HG03432 (cell line): Measurements from ENCODE around the gene UBE2J2.

Experiments
- ATAC-seq: cut with Tn5 transposase; IDR thresholded peaks from one replicate; pipeline ENCODE4 v1.9.1; 2021; ENCODE audit warnings: mild to moderate bottlenecking, moderate library complexity; ENCODE audit not compliant: unreplicated experiment

Gene UBE2J2

DNA sequence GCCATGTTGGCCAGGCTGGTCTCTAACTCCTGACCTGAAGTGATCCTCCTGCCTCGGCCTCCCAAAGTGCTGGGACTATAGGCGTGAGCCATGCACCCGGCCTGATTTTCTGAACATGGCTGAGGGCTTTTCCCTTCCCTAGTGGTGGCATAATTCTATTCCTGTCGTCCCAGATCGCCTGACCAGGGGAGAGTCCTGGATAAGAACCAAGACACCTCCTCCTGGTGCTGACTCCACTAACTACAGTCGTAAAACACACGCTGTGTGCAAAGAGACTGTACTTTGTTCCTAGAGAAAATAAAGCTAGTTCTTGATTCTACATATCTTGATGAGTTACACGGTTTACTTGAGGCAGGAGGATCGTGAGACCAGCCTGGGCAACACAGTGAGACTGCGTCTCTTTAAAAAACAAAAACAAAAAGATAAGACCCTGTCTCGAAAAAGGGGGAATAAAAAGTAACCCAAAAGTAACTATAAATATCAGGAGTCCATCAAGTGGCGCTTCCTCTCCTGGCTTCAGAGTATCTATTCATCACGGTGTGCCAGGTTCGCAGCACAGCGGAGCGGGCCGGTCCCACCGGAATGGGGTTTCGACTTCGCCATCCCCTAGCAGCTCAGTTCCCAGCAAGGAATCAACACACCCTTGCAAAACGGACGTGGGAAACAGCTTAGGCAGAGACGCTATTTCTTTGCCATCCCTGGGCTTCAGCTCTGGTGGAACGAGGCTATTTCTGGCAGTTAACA is 42.8 kb downstream of the UBE2J2 start:
- ATAC-seq = no peak

- no peak for ATAC-seq
Measured at GRCh38 chr1:1229770-1230169, 43.9 kb downstream of the UBE2J2 start.

DNA sequence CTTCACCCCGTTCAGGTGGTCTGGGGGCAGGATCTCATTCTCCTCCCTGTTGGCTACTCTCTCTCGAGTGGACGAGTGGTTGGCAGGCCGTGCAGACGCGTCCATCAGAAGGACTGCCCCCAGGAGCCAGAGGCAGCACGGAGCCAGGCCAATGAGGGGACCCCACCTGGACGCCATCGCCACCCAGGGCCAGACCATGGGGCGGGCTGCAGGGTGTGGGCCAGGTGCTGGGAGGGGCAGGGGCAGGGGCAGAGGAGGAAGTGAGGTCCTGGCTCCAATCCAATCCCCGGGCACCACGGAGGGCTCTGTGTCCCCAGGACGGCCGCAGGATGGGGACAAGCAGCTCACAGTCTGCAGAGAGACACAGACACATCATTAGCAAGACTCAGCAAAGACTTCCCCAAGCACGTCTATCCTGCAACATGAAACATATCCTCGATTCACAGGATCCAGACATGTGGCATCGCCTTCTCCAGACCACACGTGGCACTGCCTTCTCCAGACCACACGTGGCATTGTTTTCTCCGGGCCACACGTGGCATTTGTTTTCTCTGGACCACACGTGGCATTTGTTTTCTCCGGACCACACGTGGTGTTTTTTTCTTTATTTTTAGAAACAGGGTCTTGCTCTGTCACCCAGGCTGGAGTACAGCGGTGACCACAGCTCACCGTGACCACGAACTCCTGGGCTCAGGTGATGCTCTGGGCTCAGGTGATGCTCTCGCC is 44.9 kb downstream of the UBE2J2 start:
- ATAC-seq = no peak

DNA sequence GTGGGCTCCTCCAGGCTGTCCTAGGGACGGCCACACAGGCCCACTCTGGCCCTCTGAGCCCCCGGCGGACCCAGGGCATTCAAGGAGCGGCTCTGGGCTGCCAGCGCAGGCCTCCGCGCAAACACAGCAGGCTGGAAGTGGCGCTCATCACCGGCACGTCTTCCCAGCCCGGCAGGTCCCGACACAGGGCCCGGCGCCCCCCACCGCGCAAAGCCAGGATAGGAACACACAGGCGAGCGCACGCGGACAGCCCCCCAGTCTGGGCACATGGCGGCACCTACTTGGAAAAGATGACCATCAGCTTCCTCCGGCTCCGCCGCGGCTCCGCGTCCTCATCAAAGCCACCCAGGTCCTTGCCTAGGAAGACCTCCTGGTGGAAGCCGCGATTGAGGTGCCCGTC is 45.5 kb downstream of the UBE2J2 start:
- ATAC-seq = no peak

DNA sequence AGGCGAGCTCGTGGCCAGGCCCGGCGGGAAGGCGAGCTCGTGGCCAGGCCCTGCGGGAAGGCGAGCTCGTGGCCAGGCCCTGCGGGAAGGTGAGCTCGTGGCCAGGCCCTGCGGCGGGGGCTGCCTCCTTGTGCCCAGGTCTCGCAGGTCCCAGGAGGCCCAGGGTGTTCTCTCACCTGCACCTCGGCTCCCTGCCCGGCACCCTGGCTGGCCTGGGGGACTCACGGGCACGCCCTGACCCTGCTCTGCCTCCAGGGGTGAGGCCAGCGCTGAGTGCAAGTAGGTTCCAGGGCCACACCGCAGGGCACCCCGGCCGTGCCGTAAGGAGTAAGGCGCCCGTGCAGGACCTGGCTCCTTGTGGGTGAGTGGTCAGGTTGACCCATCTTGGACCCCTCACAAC is 46.3 kb downstream of the UBE2J2 start:
- no peak for ATAC-seq

- ATAC-seq = no peak
Measured at GRCh38 chr1:1226566-1227362, 46.9 kb downstream of the UBE2J2 start.

DNA sequence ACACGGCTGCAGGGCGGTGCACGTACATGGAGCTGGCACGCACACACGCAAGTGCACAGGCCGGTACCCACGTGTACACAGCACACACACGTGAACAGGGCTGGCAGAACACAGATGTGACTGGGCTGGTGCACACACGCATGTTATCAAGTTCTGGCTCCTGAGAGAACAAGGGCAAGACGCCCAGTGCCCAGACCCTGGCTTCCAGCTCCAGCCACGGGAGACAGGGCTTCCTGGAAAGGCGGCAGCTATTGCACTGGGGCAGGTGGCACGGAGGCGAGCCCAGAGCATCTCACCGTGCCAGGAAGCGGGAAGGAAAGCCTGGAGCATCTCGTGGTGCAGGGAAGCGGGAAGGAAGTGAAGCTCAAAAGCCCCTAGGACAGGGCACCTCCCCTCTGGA is 47.7 kb downstream of the UBE2J2 start:
- no peak for ATAC-seq

GRCh38 chr1:1225238-1225845 is 48.3 kb downstream of the UBE2J2 start:
- no peak for ATAC-seq

DNA sequence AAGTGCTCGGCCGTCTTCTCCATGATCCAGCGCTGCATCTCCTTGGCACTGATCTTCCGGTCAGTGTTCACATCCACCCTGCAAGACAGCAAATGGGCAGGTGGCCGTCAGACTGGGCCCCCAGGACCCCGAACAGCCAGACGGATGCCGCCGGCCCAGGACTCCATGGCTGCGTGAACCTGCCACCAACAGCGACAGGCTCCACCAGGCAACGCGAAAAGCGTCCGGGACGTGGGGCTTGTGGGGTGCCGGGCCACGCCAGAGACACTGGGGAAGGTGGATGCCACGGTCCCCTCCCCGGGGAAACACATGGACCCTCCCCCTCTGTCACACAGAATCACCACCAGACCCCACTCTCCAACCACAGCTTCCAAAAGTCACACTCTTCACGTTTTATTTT is 49.8 kb downstream of the UBE2J2 start:
- no peak for ATAC-seq

GRCh38 chr1:1223321-1223720 is 50.3 kb downstream of the UBE2J2 start:
- no peak for ATAC-seq

GRCh38 chr1:1222575-1223225 is 51.0 kb downstream of the UBE2J2 start:
- ATAC-seq = no peak

- no peak for ATAC-seq
Measured at GRCh38 chr1:1221887-1222574, 51.6 kb downstream of the UBE2J2 start.

DNA sequence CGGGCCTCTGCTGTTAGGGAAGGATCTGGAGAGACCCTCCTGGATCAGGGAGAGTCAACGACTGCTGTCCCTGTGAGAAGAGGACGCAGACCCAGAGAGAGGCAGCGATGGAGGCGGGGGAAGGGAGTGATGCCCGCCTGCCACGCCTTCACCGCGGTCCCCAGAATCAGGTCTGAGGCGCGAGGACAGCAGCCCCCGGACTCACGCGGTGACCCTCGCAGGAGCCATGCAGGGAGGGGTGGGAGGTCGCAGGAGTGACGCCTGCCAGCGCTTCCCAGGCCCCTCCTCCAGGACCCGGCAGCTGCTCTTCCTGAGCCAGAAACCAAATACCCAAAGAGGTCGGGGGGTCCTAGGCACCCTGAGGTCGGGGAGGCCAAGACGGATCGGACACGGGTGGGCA is 53.5 kb downstream of the UBE2J2 start:
- no peak for ATAC-seq

DNA sequence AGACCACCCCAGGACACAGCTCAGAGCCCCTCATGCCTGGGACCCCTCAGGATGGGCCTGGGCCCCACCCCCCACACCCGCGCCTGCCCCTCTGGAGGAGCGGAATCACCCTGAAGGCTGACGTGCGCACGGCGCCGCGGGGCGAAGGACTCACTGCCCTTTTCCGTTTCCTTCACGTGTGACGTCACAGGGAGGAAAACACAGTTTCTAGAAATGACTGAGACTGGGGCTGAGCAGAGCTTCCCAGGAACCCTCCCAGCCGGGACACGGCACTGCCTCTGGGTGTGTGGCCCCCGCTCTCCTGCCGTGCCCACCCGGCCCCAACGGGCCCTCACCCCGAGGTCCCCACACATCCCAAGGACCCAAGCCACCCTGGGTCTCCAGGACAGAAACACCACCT is 54.3 kb downstream of the UBE2J2 start:
- no peak for ATAC-seq

DNA sequence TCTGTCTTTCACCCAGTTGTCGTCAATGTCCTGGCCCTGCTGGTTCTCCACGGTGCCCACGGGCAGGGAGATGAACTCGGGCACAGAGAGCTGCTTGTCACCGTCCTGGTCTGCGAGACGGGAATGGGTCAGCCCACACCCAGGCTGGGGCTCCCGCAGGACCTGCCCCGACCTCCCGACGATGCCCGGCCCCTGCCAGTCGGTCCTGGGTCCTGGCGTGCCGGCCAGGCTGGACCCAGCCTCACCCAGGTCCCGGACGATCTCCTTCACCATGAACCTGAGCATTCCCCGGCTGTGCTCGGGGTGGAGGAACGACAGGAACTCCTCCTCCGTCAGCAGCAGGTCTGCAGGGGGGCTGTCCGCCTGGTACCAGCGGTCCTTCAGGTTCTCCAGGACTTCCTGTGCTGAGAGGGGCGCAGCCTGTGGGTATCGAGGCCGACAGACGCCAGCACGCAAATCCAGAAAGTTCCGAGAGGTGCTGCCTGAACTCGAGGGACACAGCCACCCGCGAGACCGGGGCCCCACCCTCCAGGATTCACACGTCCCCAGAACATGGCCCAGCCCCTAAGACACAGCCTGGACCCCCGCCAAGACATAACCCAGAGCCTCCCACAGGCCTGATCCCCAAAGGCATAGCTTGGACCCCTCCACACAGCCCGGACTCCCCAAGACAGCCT is 55.0 kb downstream of the UBE2J2 start:
- ATAC-seq = no peak

DNA sequence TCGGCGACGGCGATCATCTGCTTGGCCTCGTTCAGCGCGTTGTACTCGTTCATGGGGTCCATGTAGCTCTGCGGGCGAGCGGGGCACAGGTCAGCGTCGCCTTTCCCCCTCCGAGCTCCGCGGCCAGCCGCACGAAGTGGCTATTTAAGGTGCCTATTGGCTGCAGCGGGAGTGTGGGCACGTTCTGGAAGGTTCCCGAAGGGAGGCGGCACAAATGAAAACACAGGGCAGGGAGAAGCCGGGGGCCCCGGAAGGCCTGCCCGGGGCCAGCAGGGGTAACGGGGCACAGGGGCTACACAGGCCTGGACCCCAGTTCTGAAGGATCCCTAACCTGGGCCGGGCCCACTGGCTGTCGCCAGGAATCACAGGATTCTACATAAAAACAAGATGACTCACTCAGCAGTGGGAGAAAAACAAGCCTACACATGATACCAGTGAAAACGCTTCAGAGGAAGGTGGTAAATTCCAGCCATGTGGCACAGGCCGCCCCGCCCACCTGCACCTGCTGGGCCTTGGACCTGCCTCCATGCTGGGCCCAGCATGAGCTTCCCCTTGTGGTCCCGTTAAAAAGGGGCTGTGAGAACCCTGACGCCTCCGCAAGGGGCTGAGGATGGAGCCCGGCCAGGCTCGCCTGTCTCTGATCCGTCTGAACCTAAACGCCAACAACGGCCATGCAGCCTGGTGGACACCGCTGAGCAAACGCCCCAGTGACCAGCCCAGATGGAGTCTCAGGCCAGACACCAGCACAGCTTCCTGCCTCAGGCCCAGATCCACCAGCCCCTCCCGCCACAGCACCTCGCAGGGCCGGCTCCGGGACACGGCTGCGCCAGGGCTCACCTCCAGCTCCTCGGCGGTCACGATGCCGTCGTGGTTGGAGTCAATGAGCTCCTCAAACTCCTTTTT is 55.8 kb downstream of the UBE2J2 start:
- no peak for ATAC-seq

- ATAC-seq = no peak
Measured at GRCh38 chr1:1216770-1217620, 56.7 kb downstream of the UBE2J2 start.
